H9 (cell line): Measurements from ENCODE around the gene BCAP29. TPM values are rescaled to one million over a fixed set of nuclear protein-coding genes. Genes with fewer than 3 reads are reported as not detected.

Source experiments
- DNase-seq: peaks from one replicate; pipeline ENCODE4 v3.0.0-alpha.2; 2017
- H2AFZ ChIP-seq: one replicate; pipeline ENCODE4 v1.6.1; 2013; ENCODE audit warnings: mild to moderate bottlenecking, low read length, control low read depth, moderate library complexity
- H2AK5ac ChIP-seq: 2 replicates; pipeline ENCODE4 v1.6.1; 2013; ENCODE audit warnings: low read length, control low read depth, mixed read lengths; ENCODE audit not compliant: insufficient read length
- H2BK120ac ChIP-seq: one replicate; pipeline ENCODE4 v1.6.1; 2013; ENCODE audit warnings: low read depth, mild to moderate bottlenecking, low read length, control low read depth, inconsistent platforms; ENCODE audit not compliant: poor library complexity, severe bottlenecking
- H2BK12ac ChIP-seq: 2 replicates; pipeline ENCODE4 v1.6.1; 2013; ENCODE audit warnings: low read length, control low read depth, mixed read lengths, low read depth; ENCODE audit not compliant: insufficient read length
- H2BK15ac ChIP-seq: 2 replicates; pipeline ENCODE4 v1.6.1; 2013; ENCODE audit warnings: low read depth, low read length, control low read depth
- H2BK20ac ChIP-seq: one replicate; pipeline ENCODE4 v1.6.1; 2013; ENCODE audit warnings: low read depth, mild to moderate bottlenecking, low read length, control low read depth, inconsistent platforms; ENCODE audit not compliant: poor library complexity, severe bottlenecking
- H2BK5ac ChIP-seq: 2 replicates; pipeline ENCODE4 v1.6.1; 2013; ENCODE audit warnings: low read length, control low read depth, mixed read lengths; ENCODE audit not compliant: insufficient read length
- H3K14ac ChIP-seq: 2 replicates; pipeline ENCODE4 v1.6.1; 2013; ENCODE audit warnings: low read length, control low read depth; ENCODE audit not compliant: insufficient read depth
- H3K18ac ChIP-seq: 2 replicates; pipeline ENCODE4 v1.6.1; 2013; ENCODE audit warnings: low read depth, mild to moderate bottlenecking, mixed read lengths, low read length, control low read depth; ENCODE audit not compliant: insufficient read length
- H3K23ac ChIP-seq: 2 replicates; pipeline ENCODE4 v1.6.1; 2013; ENCODE audit warnings: low read length, control low read depth, mixed read lengths, low read depth; ENCODE audit not compliant: insufficient read length
- H3K23me2 ChIP-seq: 2 replicates; pipeline ENCODE4 v1.6.1; 2013; ENCODE audit warnings: low read depth, mild to moderate bottlenecking, mixed read lengths, low read length, control low read depth; ENCODE audit not compliant: insufficient read length, poor library complexity, severe bottlenecking
- H3K27ac ChIP-seq: 2 replicates; pipeline ENCODE4 v1.5.1; 2013; ENCODE audit warnings: low read length, control low read depth, mixed read lengths, low read depth; ENCODE audit not compliant: insufficient read length
- H3K27me3 ChIP-seq: 2 replicates; pipeline ENCODE4 v1.6.1; 2013; ENCODE audit warnings: low read length, control low read depth, inconsistent platforms; ENCODE audit not compliant: insufficient read depth
- H3K4ac ChIP-seq: 2 replicates; pipeline ENCODE4 v1.6.1; 2013; ENCODE audit warnings: low read depth, mild to moderate bottlenecking, control low read depth, inconsistent platforms, low read length, moderate library complexity
- H3K4me1 ChIP-seq: 2 replicates; pipeline ENCODE4 v1.6.1; 2013; ENCODE audit warnings: low read length, control low read depth, inconsistent platforms; ENCODE audit not compliant: insufficient read depth
- H3K4me2 ChIP-seq: 2 replicates; pipeline ENCODE4 v1.6.1; 2013; ENCODE audit warnings: low read length, control low read depth, mixed read lengths; ENCODE audit not compliant: insufficient read length, insufficient read depth
- H3K56ac ChIP-seq: 2 replicates; pipeline ENCODE4 v1.6.1; 2013; ENCODE audit warnings: low read depth, mild to moderate bottlenecking, mixed read lengths, low read length, control low read depth; ENCODE audit not compliant: insufficient read length
- H3K79me1 ChIP-seq: 2 replicates; pipeline ENCODE4 v1.6.1; 2013; ENCODE audit warnings: low read depth, mild to moderate bottlenecking, moderate library complexity, low read length, control low read depth, inconsistent platforms; ENCODE audit not compliant: insufficient read depth, poor library complexity, severe bottlenecking
- H3K79me2 ChIP-seq: 2 replicates; pipeline ENCODE4 v1.6.1; 2013; ENCODE audit warnings: low read length, control low read depth, inconsistent platforms; ENCODE audit not compliant: insufficient read depth
- H3K9ac ChIP-seq: 2 replicates; pipeline ENCODE4 v1.6.1; 2013; ENCODE audit warnings: low read length, control low read depth, mixed read lengths; ENCODE audit not compliant: insufficient read length; ENCODE audit errors: extremely low read depth
- H3K9me3 ChIP-seq: one replicate; pipeline ENCODE4 v1.6.1; 2013; ENCODE audit warnings: low read depth, low read length, inconsistent platforms; ENCODE audit not compliant: control insufficient read depth
- H3T11ph ChIP-seq: one replicate; pipeline ENCODE4 v1.6.1; 2013; ENCODE audit warnings: mild to moderate bottlenecking, low read length, control low read depth, inconsistent platforms
- H4K20me1 ChIP-seq: one replicate; pipeline ENCODE4 v1.6.1; 2013; ENCODE audit not compliant: control insufficient read depth, insufficient read length, insufficient read depth
- H4K5ac ChIP-seq: 2 replicates; pipeline ENCODE4 v1.6.1; 2013; ENCODE audit warnings: low read depth, mild to moderate bottlenecking, mixed read lengths, low read length, control low read depth; ENCODE audit not compliant: insufficient read length
- H4K8ac ChIP-seq: replicated peaks from 2 replicates; pipeline ENCODE4 v1.6.1; 2013; ENCODE audit warnings: low read length, control low read depth, mixed read lengths, low read depth; ENCODE audit not compliant: insufficient read length
- H4K91ac ChIP-seq: 2 replicates; pipeline ENCODE4 v1.6.1; 2013; ENCODE audit warnings: low read depth, mild to moderate bottlenecking, moderate library complexity, mixed read lengths, low read length, control low read depth; ENCODE audit not compliant: insufficient read length
- H3K27ac Mint-ChIP-seq, 3 experiments: 2 replicates in 2 of 3; 3 replicates in 1 of 3; pipeline ENCODE4 v1.8.0; 2020 to 2021; ENCODE audit warnings: mixed read lengths in 3 of 3, mild to moderate bottlenecking in 1 of 3, moderate library complexity in 1 of 3
- H3K27me3 Mint-ChIP-seq: 2 replicates; pipeline ENCODE4 v1.8.0; 2021; ENCODE audit warnings: low read depth, mild to moderate bottlenecking, moderate library complexity, mixed read lengths
- H3K36me3 Mint-ChIP-seq, 3 experiments: 2 replicates in 2 of 3; 3 replicates in 1 of 3; pipeline ENCODE4 v1.8.0; 2020 to 2021; ENCODE audit warnings: low read depth in 3 of 3, mixed read lengths in 3 of 3; ENCODE audit not compliant: insufficient read depth in 1 of 3
- H3K4me1 Mint-ChIP-seq, 2 experiments: 2 replicates each; pipeline ENCODE4 v1.8.0; 2020; ENCODE audit warnings: mixed read lengths in 2 of 2
- H3K4me3 Mint-ChIP-seq, 2 experiments: 2 replicates in 1 of 2; 3 replicates in 1 of 2; pipeline ENCODE4 v1.8.0; 2020 to 2021; ENCODE audit warnings: mild to moderate bottlenecking in 2 of 2, mixed read lengths in 2 of 2, moderate library complexity in 1 of 2
- H3K9me3 Mint-ChIP-seq, 2 experiments: 2 replicates in 1 of 2; 3 replicates in 1 of 2; pipeline ENCODE4 v1.8.0; 2020; ENCODE audit warnings: mild to moderate bottlenecking in 2 of 2, mixed read lengths in 2 of 2, moderate library complexity in 1 of 2
- CTCF ChIP-seq: fragments of 200-600 bp; sonication (generic); conservative IDR thresholded peaks from 3 replicates; pipeline ENCODE4 v1.8.0; 2021; ENCODE audit warnings: antibody characterized with exemption, mild to moderate bottlenecking
- WGBS: extraction: QIAGEN DNeasy Blood & Tissue Kit; methylation state at CpG from one replicate; pipeline ENCODE4 v1.1.7; 2013; ENCODE audit warnings: missing lambda C conversion rate, low lambda C conversion rate, mixed read lengths; ENCODE audit not compliant: insufficient read length; ENCODE audit errors: extremely low coverage; 5-methylcytosine and 5-hydroxymethylcytosine counted together
- total RNA-seq: library from RNA; stranded (reverse); gene quantifications from 2 replicates; pipeline ENCODE4 v1.2.1, GENCODE V29; 2021

Gene BCAP29
- total RNA-seq, 1 experiment from 2014 or later = 30.6 TPM

GRCh38 chr7:107627002-107627401, 47.0 kb downstream of the BCAP29 start:
- no peak overlapping the region for H3K14ac ChIP-seq
- no peak overlapping the region for H2AFZ ChIP-seq
- no peaks in the 10 kb centered on the region for H3K79me1 ChIP-seq
- no peak overlapping the region for H3K18ac ChIP-seq
- no peak for DNase-seq
- no peak overlapping the region for H2BK12ac ChIP-seq
- no peak overlapping the region for H2BK15ac ChIP-seq
- Mint-ChIP-seq H3K4me3 (no peak overlapping the region), H3K4me1 (peaks cover 3% of the 10 kb centered on the region in 2 experiments), H3K27me3 (no peaks in the 10 kb centered on the region; the same call in none of the 2 replicates), H3K9me3 (peaks cover 0 to 4% of the 10 kb centered on the region in 2 experiments; a peak in 1 of 5 replicates), H3K27ac (no peak overlapping the region), H3K36me3 (no peaks in the 10 kb centered on the region; a peak in 1 of 7 replicates)
- no peak overlapping the region for H3K9ac ChIP-seq
- no peak overlapping the region for H4K8ac ChIP-seq
- no peak overlapping the region for H2BK20ac ChIP-seq
- whole genome bisulfite sequencing = no CpG with 5 or more reads among the region's 4 CpGs
- no peaks in the 10 kb centered on the region for H3K27me3 ChIP-seq
- H3K23me2 ChIP-seq = no peaks in the 10 kb centered on the region
- no peak overlapping the region for H3K27ac ChIP-seq
- H2AK5ac ChIP-seq = no peak overlapping the region
- H3K23ac ChIP-seq = no peak overlapping the region
- no peak overlapping the region for H4K5ac ChIP-seq
- no peak overlapping the region for H2BK120ac ChIP-seq
- no peaks in the 10 kb centered on the region for H3K9me3 ChIP-seq
- H3K4ac ChIP-seq = no peak overlapping the region
- H2BK5ac ChIP-seq = no peak overlapping the region
- H4K91ac ChIP-seq = no peak overlapping the region
- H3K79me2 ChIP-seq = no peaks in the 10 kb centered on the region
- H3T11ph ChIP-seq = no peak overlapping the region
- no peaks in the 10 kb centered on the region for H4K20me1 ChIP-seq
- no peak overlapping the region for H3K56ac ChIP-seq
- H3K4me2 ChIP-seq = no peak overlapping the region
- no peaks in the 10 kb centered on the region for H3K4me1 ChIP-seq
- TF ChIP-seq CTCF = no peak
